ENCODE measurements around the gene CPPED1. TPM values are rescaled to one million over a fixed set of nuclear protein-coding genes. Genes with fewer than 3 reads are reported as not detected.

Gene CPPED1
- total and polyA plus RNA-seq, 2 experiments from 2014 or later = 6.2 to 7.3 TPM

DNA sequence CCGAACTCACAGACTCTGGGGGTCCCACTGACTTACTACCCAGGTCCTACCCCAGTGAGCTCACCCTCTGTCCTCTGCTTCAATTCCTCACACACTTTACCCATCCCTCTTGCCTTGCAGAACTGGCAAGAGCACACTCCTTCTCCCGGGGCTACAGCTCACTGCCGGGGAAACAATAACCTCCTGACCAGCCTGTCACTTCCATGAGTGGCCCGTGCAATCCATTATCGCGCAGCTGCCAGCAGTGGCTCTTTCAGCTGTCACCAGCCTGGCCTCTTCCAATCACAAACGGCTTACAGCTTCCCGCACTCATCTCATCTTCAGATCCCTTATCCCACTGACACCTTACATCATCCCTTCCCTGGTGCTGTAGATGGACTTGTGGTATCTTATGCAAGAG is 79.5 kb downstream of the CPPED1 start:
- TF ChIP-seq ZNF114 (CRISPR knock-in tag; IDR thresholded peaks at IDR 0.05) (no peak), REST (IDR thresholded peaks at IDR 0.05; ENCODE audit: unreplicated experiment) (no peak), ETS1 (IDR thresholded peaks at IDR 0.05) (no peak), CTCF (conservative IDR thresholded peaks at IDR 0.05; ENCODE audit: low read depth in 2 of 2) (no peak), ZNF462 (CRISPR knock-in tag; IDR thresholded peaks at IDR 0.05) (no peak), NANOG (IDR thresholded peaks at IDR 0.05; ENCODE audit: borderline replicate concordance) (no peak), STAT1 (IDR thresholded peaks at IDR 0.05; ENCODE audit: unreplicated experiment) (no peak), EZH2 (IDR thresholded peaks at IDR 0.05; ENCODE audit: low read depth, unreplicated experiment) (no peak), EZH2phosphoT487 (IDR thresholded peaks at IDR 0.05; ENCODE audit: unreplicated experiment) (no peak)
- Histone ChIP-seq H3K27ac (ENCODE audit: low read depth) (no peak overlapping the region), H4K20me1 (replicated peaks; ENCODE audit: insufficient read depth) (no peaks in the 10 kb centered on the region), H3K4me3 (no peak overlapping the region), H2AFZ (no peak overlapping the region), H3K36me3 (ENCODE audit: insufficient read depth) (no peaks in the 10 kb centered on the region), H3K4me1 (ENCODE audit: insufficient read depth) (no peaks in the 10 kb centered on the region), H3K79me2 (replicated peaks; ENCODE audit: insufficient read depth) (no peaks in the 10 kb centered on the region), H3F3A (replicated peaks; ENCODE audit: low read depth) (no peaks in the 10 kb centered on the region), H3K4me2 (no peak overlapping the region), H3K27me3 (ENCODE audit: insufficient read depth) (no peaks in the 10 kb centered on the region), H3K9me2 (ENCODE audit: insufficient read depth) (no peaks in the 10 kb centered on the region)
- no peak overlapping the region for H3K4me3 Mint-ChIP-seq
- peaks cover 7% of the 10 kb centered on the region for H3K27me3 Mint-ChIP-seq (ENCODE audit: insufficient read depth, low read depth, poor library complexity)
- no peaks in the 10 kb centered on the region for H3K36me3 Mint-ChIP-seq (ENCODE audit: low read depth)
- peaks cover 11% of the 10 kb centered on the region for H3K4me1 Mint-ChIP-seq
- H3K9me3 Mint-ChIP-seq = no peaks in the 10 kb centered on the region
- DNase-seq (ENCODE audit: low spot score) (no peak), ATAC-seq (no peak)
- H3K27ac Mint-ChIP-seq = no peak overlapping the region

All from GM23338 (cell line).